Endothelial cell (in vitro differentiated cells): ENCODE results near the gene NMRK1. TPM values are rescaled to one million over a fixed set of nuclear protein-coding genes. Genes with fewer than 3 reads are reported as not detected.

Experiments used
- DNase-seq: peaks from one replicate; pipeline ENCODE4 v3.0.0; 2021; ENCODE audit warnings: low spot score
- H3K27ac Mint-ChIP-seq: one replicate; pipeline ENCODE4 v1.8.0; 2021; ENCODE audit warnings: mixed read lengths, inconsistent platforms; ENCODE audit not compliant: unreplicated experiment
- H3K27me3 Mint-ChIP-seq: one replicate; pipeline ENCODE4 v1.8.0; 2021; ENCODE audit warnings: mild to moderate bottlenecking, moderate library complexity, mixed read lengths, inconsistent platforms; ENCODE audit not compliant: unreplicated experiment
- H3K36me3 Mint-ChIP-seq: one replicate; pipeline ENCODE4 v1.8.0; 2021; ENCODE audit warnings: mild to moderate bottlenecking, low read depth, mixed read lengths, inconsistent platforms; ENCODE audit not compliant: unreplicated experiment
- H3K4me1 Mint-ChIP-seq: one replicate; pipeline ENCODE4 v1.8.0; 2021; ENCODE audit warnings: mild to moderate bottlenecking, mixed read lengths, inconsistent platforms; ENCODE audit not compliant: unreplicated experiment
- H3K4me3 Mint-ChIP-seq: one replicate; pipeline ENCODE4 v1.8.0; 2021; ENCODE audit warnings: mild to moderate bottlenecking, mixed read lengths, inconsistent platforms; ENCODE audit not compliant: unreplicated experiment
- H3K9me3 Mint-ChIP-seq: one replicate; pipeline ENCODE4 v1.8.0; 2021; ENCODE audit warnings: mixed read lengths, inconsistent platforms; ENCODE audit not compliant: unreplicated experiment
- total RNA-seq: library from RNA; stranded (reverse); fragmentation: NEBNext Ultra II Directional; extraction: Animal tissue kit (Norgen Biotek cat#: 25700); gene quantifications from one replicate; pipeline ENCODE4 v1.2.1, GENCODE V29; 2021; ENCODE audit not compliant: unreplicated experiment
- TF ChIP-seq, protein P1 (sequence below): fragments of 200-600 bp; sonication (generic); IDR thresholded peaks from one replicate; pipeline ENCODE4 v1.5.0; 2021; ENCODE audit warnings: antibody characterized with exemption; ENCODE audit not compliant: unreplicated experiment

Gene NMRK1
- total RNA-seq, 1 donor from 2014 or later, result 58.2 TPM

DNA sequence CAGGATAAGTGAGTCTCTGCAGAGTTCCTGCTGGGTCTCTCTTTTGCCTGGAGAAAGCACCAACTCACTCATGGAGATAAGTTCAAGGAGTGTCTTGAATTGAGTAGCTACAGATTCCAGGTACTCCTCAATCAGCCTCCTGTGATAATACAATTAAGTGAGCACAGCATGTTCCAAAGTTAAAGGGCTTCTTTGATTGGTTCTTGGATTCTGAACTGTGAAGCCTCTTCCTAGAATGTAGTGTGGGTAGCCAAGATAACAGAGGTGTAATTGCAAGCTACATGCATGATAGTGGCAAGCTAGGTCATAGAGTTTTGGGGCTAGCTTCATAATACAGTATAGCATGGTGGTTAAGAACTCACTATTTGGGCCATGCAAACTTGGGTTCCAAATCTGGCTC lies 36.7 kb downstream of the NMRK1 start:
- Mint-ChIP-seq H3K27me3 (no peaks in the 10 kb centered on the region), H3K4me3 (no peak overlapping the region), H3K4me1 (no peaks in the 10 kb centered on the region), H3K36me3 (no peaks in the 10 kb centered on the region), H3K9me3 (no peaks in the 10 kb centered on the region), H3K27ac (no peak overlapping the region)
- TF ChIP-seq, protein P1, sequence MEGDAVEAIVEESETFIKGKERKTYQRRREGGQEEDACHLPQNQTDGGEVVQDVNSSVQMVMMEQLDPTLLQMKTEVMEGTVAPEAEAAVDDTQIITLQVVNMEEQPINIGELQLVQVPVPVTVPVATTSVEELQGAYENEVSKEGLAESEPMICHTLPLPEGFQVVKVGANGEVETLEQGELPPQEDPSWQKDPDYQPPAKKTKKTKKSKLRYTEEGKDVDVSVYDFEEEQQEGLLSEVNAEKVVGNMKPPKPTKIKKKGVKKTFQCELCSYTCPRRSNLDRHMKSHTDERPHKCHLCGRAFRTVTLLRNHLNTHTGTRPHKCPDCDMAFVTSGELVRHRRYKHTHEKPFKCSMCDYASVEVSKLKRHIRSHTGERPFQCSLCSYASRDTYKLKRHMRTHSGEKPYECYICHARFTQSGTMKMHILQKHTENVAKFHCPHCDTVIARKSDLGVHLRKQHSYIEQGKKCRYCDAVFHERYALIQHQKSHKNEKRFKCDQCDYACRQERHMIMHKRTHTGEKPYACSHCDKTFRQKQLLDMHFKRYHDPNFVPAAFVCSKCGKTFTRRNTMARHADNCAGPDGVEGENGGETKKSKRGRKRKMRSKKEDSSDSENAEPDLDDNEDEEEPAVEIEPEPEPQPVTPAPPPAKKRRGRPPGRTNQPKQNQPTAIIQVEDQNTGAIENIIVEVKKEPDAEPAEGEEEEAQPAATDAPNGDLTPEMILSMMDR, result no peak
- no peak for DNase-seq

DNA sequence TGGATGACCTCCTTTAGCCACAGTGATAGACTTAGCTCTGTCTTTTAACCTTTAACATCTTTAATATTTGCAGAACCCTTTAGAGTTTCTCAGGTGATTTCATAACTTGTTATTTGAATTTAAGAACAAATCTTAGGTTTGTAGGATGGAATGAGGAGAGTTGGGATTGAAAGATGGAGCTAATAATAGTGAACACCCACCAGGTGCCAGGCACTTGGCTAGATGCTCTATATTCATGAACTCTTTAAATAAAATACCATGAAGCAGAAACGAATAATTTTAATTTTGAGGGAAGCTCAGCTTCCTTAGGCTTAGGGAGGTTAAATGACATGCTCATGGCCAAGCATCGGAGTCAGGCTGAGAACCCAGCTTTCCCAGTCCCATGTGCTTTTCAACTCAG lies 40.4 kb downstream of the NMRK1 start:
- Mint-ChIP-seq H3K4me1 (no peaks in the 10 kb centered on the region), H3K36me3 (no peaks in the 10 kb centered on the region), H3K27ac (no peak overlapping the region), H3K9me3 (no peaks in the 10 kb centered on the region), H3K27me3 (no peaks in the 10 kb centered on the region), H3K4me3 (no peak overlapping the region)
- TF ChIP-seq, protein P1, result no peak
- DNase-seq, result no peak

DNA sequence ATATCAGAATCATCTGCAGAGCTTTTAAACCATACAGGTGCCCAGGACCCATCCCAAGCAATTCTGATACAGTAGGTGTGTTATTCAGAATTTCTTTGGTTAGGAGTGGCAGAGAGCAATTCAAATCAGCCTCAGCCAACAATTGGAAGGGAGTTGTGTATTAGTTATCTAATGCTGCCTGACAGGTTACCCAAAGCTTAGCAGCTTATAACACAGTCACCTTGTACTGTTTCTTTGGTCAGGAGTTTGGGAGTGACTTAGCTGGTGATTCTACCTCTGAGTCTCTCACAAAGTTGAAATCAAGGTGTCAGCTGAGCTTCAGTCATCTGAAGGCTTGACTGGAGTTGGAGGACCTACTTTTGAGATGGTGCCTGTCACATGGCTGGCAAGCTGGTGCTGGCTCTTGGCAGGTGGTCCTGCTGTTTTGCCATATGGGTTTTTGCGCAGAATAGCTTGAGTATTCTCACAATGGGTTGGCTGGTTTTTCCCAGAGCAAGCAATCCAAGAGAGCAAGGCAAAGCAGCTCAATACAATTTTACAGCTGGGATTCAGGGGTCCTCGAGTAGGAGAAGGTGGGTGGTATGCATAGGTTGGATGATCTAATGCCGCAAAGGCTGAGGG lies 41.1 kb downstream of the NMRK1 start:
- no peak overlapping the region for H3K4me3 Mint-ChIP-seq
- no peaks in the 10 kb centered on the region for H3K27me3 Mint-ChIP-seq
- H3K4me1 Mint-ChIP-seq, result no peaks in the 10 kb centered on the region
- TF ChIP-seq, protein P1, result no peak
- no peak overlapping the region for H3K27ac Mint-ChIP-seq
- H3K9me3 Mint-ChIP-seq, result no peaks in the 10 kb centered on the region
- no peak for DNase-seq
- no peaks in the 10 kb centered on the region for H3K36me3 Mint-ChIP-seq

DNA sequence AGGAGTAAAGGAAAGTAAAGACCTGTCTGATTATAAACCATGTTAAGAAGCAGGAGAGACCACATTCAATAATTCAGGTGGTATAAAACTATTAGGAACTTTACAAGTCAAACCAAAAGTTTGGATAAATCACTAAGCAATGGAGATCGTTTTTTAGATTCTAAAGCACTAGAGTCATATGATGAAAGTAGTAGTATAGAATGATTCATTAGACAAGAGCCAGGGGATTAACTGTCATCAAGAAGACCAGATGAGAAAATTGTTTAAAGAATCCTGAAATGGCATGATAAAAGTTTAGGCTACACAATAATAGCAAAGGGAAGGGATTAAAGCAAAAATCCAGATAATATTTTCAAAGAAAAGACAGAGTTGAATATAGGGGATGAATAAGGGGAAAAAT lies 46.9 kb downstream of the NMRK1 start:
- TF ChIP-seq, protein P1, result no peak
- H3K27me3 Mint-ChIP-seq, result no peaks in the 10 kb centered on the region
- H3K9me3 Mint-ChIP-seq, result no peaks in the 10 kb centered on the region
- no peak overlapping the region for H3K4me3 Mint-ChIP-seq
- H3K27ac Mint-ChIP-seq, result no peak overlapping the region
- peaks cover 7% of the 10 kb centered on the region for H3K4me1 Mint-ChIP-seq
- H3K36me3 Mint-ChIP-seq, result no peaks in the 10 kb centered on the region
- DNase-seq, result no peak

DNA sequence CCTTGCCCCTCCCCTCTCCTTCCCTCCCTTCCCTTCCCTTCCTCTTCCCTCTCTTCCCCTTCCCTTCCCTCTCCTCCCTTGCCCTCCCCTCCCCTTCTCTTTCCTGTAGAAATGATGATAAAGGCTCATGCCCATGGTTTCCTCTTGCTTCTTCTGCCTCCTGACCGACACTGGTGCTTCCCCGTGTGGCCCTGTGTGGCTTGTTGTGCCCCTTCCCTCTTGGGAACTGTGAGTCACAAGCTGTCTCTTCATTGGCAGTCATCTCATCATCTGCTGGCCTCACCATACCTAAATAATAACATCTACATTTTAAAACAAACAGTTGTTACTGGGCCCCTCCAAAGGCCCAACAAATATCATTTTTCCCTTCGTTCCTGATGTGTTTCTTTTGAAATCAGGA lies 48.2 kb downstream of the NMRK1 start:
- H3K27ac Mint-ChIP-seq, result no peak overlapping the region
- no peaks in the 10 kb centered on the region for H3K9me3 Mint-ChIP-seq
- H3K4me1 Mint-ChIP-seq, result peaks cover 7% of the 10 kb centered on the region
- no peak for DNase-seq
- TF ChIP-seq, protein P1, result no peak
- no peaks in the 10 kb centered on the region for H3K36me3 Mint-ChIP-seq
- no peak overlapping the region for H3K4me3 Mint-ChIP-seq
- H3K27me3 Mint-ChIP-seq, result no peaks in the 10 kb centered on the region
